ENCODE data around the gene RUSC1. TPM values are rescaled to one million over a fixed set of nuclear protein-coding genes. Genes with fewer than 3 reads are reported as not detected.
"Not testable (repeated sequence)": the region's sequence is repeated elsewhere in the genome, so short reads cannot be mapped to it uniquely, and the experiment has no call there.

The RUSC1 gene
- total RNA-seq, 1 donor from 2014 or later, result 9.3 TPM

- DNase-seq (ENCODE audit: low read depth in 2 of 2), result peak; percentile 88 to 90
Measured at GRCh38 chr1:155322953-155323728, 2.4 kb downstream of the RUSC1 start.

GRCh38 chr1:155323729-155324036 lies 3.0 kb downstream of the RUSC1 start:
- DNase-seq (ENCODE audit: low read depth in 2 of 2), result peak; percentile 80 to 92

GRCh38 chr1:155324037-155324716 lies 3.5 kb downstream of the RUSC1 start:
- peak; percentile 86 to 95 for DNase-seq (ENCODE audit: low read depth in 2 of 2)

GRCh38 chr1:155324717-155325602 lies 4.3 kb downstream of the RUSC1 start:
- peak; percentile 47 to 59 for DNase-seq (ENCODE audit: low read depth in 2 of 2)

GRCh38 chr1:155325603-155325893 lies 4.9 kb downstream of the RUSC1 start:
- DNase-seq (ENCODE audit: low read depth in 2 of 2), result peak in 1 of 2 donors; percentile 11

- peak in 1 of 2 donors; percentile 12 for DNase-seq (ENCODE audit: low read depth in 2 of 2)
Measured at GRCh38 chr1:155326020-155326526, 5.4 kb downstream of the RUSC1 start.

GRCh38 chr1:155326631-155327037 lies 5.9 kb downstream of the RUSC1 start:
- DNase-seq (ENCODE audit: low read depth in 2 of 2), result no peak

- DNase-seq (ENCODE audit: low read depth in 2 of 2), result no peak
Measured at GRCh38 chr1:155327981-155328380, 7.3 kb downstream of the RUSC1 start.

- DNase-seq (ENCODE audit: low read depth in 2 of 2), result not testable (repeated sequence)
Measured at GRCh38 chr1:155328856-155329255, 8.2 kb downstream of the RUSC1 start.

- DNase-seq (ENCODE audit: low read depth in 2 of 2), result no peak
Measured at GRCh38 chr1:155329980-155330598, 9.4 kb downstream of the RUSC1 start.

- peak in 1 of 2 donors; percentile 41 for DNase-seq (ENCODE audit: low read depth in 2 of 2)
Measured at GRCh38 chr1:155334962-155335361, 14.3 kb downstream of the RUSC1 start.

GRCh38 chr1:155339515-155340097 lies 18.9 kb downstream of the RUSC1 start:
- DNase-seq (ENCODE audit: low read depth in 2 of 2), result no peak

GRCh38 chr1:155342842-155343241 lies 22.1 kb downstream of the RUSC1 start:
- DNase-seq (ENCODE audit: low read depth in 2 of 2), result no peak

- DNase-seq (ENCODE audit: low read depth in 2 of 2), result no peak
Measured at GRCh38 chr1:155352631-155353030, 31.9 kb downstream of the RUSC1 start.

- DNase-seq (ENCODE audit: low read depth in 2 of 2), result no peak
Measured at GRCh38 chr1:155360051-155360450, 39.4 kb downstream of the RUSC1 start.

- no peak for DNase-seq (ENCODE audit: low read depth in 2 of 2)
Measured at GRCh38 chr1:155379180-155379579, 58.5 kb downstream of the RUSC1 start.

GRCh38 chr1:155379631-155380090 lies 59.0 kb downstream of the RUSC1 start:
- peak; percentile 6 to 50 for DNase-seq (ENCODE audit: low read depth in 2 of 2)

Measured in lung microvascular endothelial cell (primary cell).